ENCODE data around the gene RNF20.

GRCh38 chr9:101571114-101571513 is 37.5 kb downstream of the RNF20 start:
- TF ChIP-seq GABPA (IDR thresholded peaks at IDR 0.05; ENCODE audit: low read depth) (no peak), CTCF (IDR thresholded peaks at IDR 0.05) (no peak), TEAD4 (IDR thresholded peaks at IDR 0.05; ENCODE audit: borderline replicate concordance, insufficient read depth) (no peak), EP300 (IDR thresholded peaks at IDR 0.05; ENCODE audit: borderline replicate concordance in 1 of 2, low read depth in 1 of 2, low read length in 1 of 2) (no peak), USF1 (IDR thresholded peaks at IDR 0.05; ENCODE audit: borderline replicate concordance, low read depth) (no peak), YY1 (IDR thresholded peaks at IDR 0.05; ENCODE audit: low read depth) (no peak), EZH2phosphoT487 (IDR thresholded peaks at IDR 0.05; ENCODE audit: borderline replicate concordance, low read depth) (no peak), REST (IDR thresholded peaks at IDR 0.05; ENCODE audit: low read depth, low read length) (no peak), SIN3A (IDR thresholded peaks at IDR 0.05; ENCODE audit: borderline replicate concordance, low read depth, low read length) (no peak), NRF1 (IDR thresholded peaks at IDR 0.05; ENCODE audit: low read depth, low read length) (no peak), ZBTB33 (IDR thresholded peaks at IDR 0.05; ENCODE audit: borderline replicate concordance, low read depth) (no peak)

Data from SK-N-SH (cell line).